IMR-90 (cell line): Measurements from ENCODE around the gene MYOC. TPM values are rescaled to one million over a fixed set of nuclear protein-coding genes. Genes with fewer than 3 reads are reported as not detected.

Experiments used
- ATAC-seq: fragments of 200-7000 bp; cut with Tn5 transposase; 2 replicates; pipeline ENCODE4 v1.9.1; 2020; ENCODE audit warnings: low read depth, mild to moderate bottlenecking, moderate library complexity
- BruUV-seq: library from RNA; stranded (reverse); fragments of 400-500 nt; replicated peaks from 2 replicates; lab custom pipeline; 2021; lab: Mats Ljungman, UMichigan
- CTCF ChIA-PET: fragments of 300-600 bp; formaldehyde crosslinking; extraction: SDS; loops from one replicate; lab custom pipeline; 2021; ENCODE audit warnings: antibody characterized with exemption; lab: Yijun Ruan, JAX
- POLR2A ChIA-PET: fragments of 300-600 bp; sonication (Branson Sonifier 250); formaldehyde crosslinking; loops from one replicate; lab custom pipeline; 2022; ENCODE audit warnings: antibody characterized with exemption; ENCODE audit not compliant: unreplicated experiment; lab: Charles Lee
- DNase-seq: peaks from one replicate; pipeline ENCODE4 v3.0.0; 2013
- H2AFZ ChIP-seq: replicated peaks from 2 replicates; pipeline ENCODE3; 2013; ENCODE audit warnings: low read length, mild to moderate bottlenecking; ENCODE audit not compliant: poor library complexity
- H2AK5ac ChIP-seq: 2 replicates; pipeline ENCODE4 v1.6.1; 2013; ENCODE audit warnings: low read depth, low read length, inconsistent platforms
- H2AK9ac ChIP-seq: replicated peaks from 2 replicates; pipeline ENCODE3; 2013; ENCODE audit warnings: mild to moderate bottlenecking, low read depth, low read length, moderate library complexity; ENCODE audit not compliant: poor library complexity
- H2BK120ac ChIP-seq: 2 replicates; pipeline ENCODE4 v1.6.1; 2013; ENCODE audit warnings: low read depth, low read length, inconsistent platforms
- H2BK15ac ChIP-seq: 3 replicates; pipeline ENCODE4 v1.6.1; 2013; ENCODE audit warnings: low read depth, low read length, inconsistent platforms
- H2BK20ac ChIP-seq: 2 replicates; pipeline ENCODE4 v1.6.1; 2013; ENCODE audit warnings: low read depth, mild to moderate bottlenecking, inconsistent platforms, low read length, moderate library complexity
- H2BK5ac ChIP-seq: 2 replicates; pipeline ENCODE4 v1.6.1; 2013; ENCODE audit warnings: mild to moderate bottlenecking, low read depth, low read length, inconsistent platforms; ENCODE audit not compliant: poor library complexity, severe bottlenecking
- H3K14ac ChIP-seq: replicated peaks from 2 replicates; pipeline ENCODE4 v1.6.1; 2013; ENCODE audit warnings: low read depth, low read length, inconsistent platforms
- H3K18ac ChIP-seq: 2 replicates; pipeline ENCODE4 v1.6.1; 2013; ENCODE audit warnings: low read depth, low read length, control low read depth
- H3K23ac ChIP-seq: 2 replicates; pipeline ENCODE4 v1.6.1; 2013; ENCODE audit warnings: low read depth, low read length, inconsistent platforms
- H3K27ac ChIP-seq: 2 replicates; pipeline ENCODE4 v1.5.1; 2013; ENCODE audit warnings: mild to moderate bottlenecking, control low read depth, low read length; ENCODE audit not compliant: insufficient read depth
- H3K27me3 ChIP-seq: 2 replicates; pipeline ENCODE4 v1.6.1; 2013; ENCODE audit warnings: low read length; ENCODE audit not compliant: control insufficient read depth, insufficient read depth
- H3K36me3 ChIP-seq: 2 replicates; pipeline ENCODE4 v1.6.1; 2013; ENCODE audit warnings: low read length, mixed read lengths; ENCODE audit not compliant: control insufficient read depth, insufficient read depth
- H3K4ac ChIP-seq: 2 replicates; pipeline ENCODE4 v1.6.1; 2013; ENCODE audit warnings: low read depth, low read length, inconsistent platforms
- H3K4me1 ChIP-seq: 2 replicates; pipeline ENCODE4 v1.6.1; 2013; ENCODE audit warnings: low read length, mixed read lengths; ENCODE audit not compliant: control insufficient read depth, insufficient read depth
- H3K4me2 ChIP-seq: 2 replicates; pipeline ENCODE4 v1.6.1; 2013; ENCODE audit warnings: low read depth, mild to moderate bottlenecking, control low read depth, low read length, moderate library complexity
- H3K4me3 ChIP-seq: 2 replicates; pipeline ENCODE4 v1.5.1; 2013; ENCODE audit warnings: low read depth, mild to moderate bottlenecking, control low read depth, low read length, moderate library complexity; ENCODE audit not compliant: insufficient read depth
- H3K56ac ChIP-seq: 2 replicates; pipeline ENCODE4 v1.6.1; 2013; ENCODE audit warnings: low read length, inconsistent platforms; ENCODE audit not compliant: insufficient read depth; ENCODE audit errors: extremely low read depth
- H3K79me1 ChIP-seq, 2 experiments: 2 replicates each; pipeline ENCODE4 v1.6.1; 2013; ENCODE audit warnings: low read length in 2 of 2, inconsistent platforms in 1 of 2, low read depth in 1 of 2
- H3K9ac ChIP-seq: 2 replicates; pipeline ENCODE4 v1.6.1; 2013; ENCODE audit warnings: low read depth, low read length, control low read depth
- H3K9me1 ChIP-seq: 2 replicates; pipeline ENCODE4 v1.6.1; 2013; ENCODE audit warnings: low read length, inconsistent platforms; ENCODE audit not compliant: insufficient read depth
- H3K9me3 ChIP-seq: 2 replicates; pipeline ENCODE4 v1.6.1; 2013; ENCODE audit warnings: low read length; ENCODE audit not compliant: control insufficient read depth, insufficient read depth
- H4K20me1 ChIP-seq: 2 replicates; pipeline ENCODE4 v1.6.1; 2013; ENCODE audit warnings: low read length, inconsistent platforms; ENCODE audit not compliant: insufficient read depth
- H4K5ac ChIP-seq: 2 replicates; pipeline ENCODE4 v1.6.1; 2013; ENCODE audit warnings: mild to moderate bottlenecking, low read depth, low read length, control low read depth
- H4K8ac ChIP-seq, 2 experiments: 2 replicates each; pipeline ENCODE4 v1.6.1; 2013; ENCODE audit warnings: low read depth in 2 of 2, low read length in 2 of 2, control low read depth in 1 of 2, inconsistent platforms in 1 of 2
- H4K91ac ChIP-seq: 2 replicates; pipeline ENCODE4 v1.6.1; 2013; ENCODE audit warnings: low read depth, low read length, inconsistent platforms; ENCODE audit not compliant: insufficient read depth
- CEBPB ChIP-seq: IDR thresholded peaks from 2 replicates; pipeline ENCODE4 v1.6.1; 2012; ENCODE audit warnings: low read depth, low read length, improper control_type of control experiment
- ELK1 ChIP-seq: fragments of 150-350 bp; IDR thresholded peaks from 2 replicates; pipeline ENCODE4 v1.6.1; 2016; ENCODE audit warnings: low read depth, mild to moderate bottlenecking, low read length, moderate library complexity, borderline replicate concordance
- FOS ChIP-seq: fragments of 150-350 bp; IDR thresholded peaks from 2 replicates; pipeline ENCODE4 v1.6.1; 2016; ENCODE audit warnings: low read depth, low read length
- MAZ ChIP-seq: IDR thresholded peaks from 2 replicates; pipeline ENCODE4 v1.6.1; 2012; ENCODE audit warnings: low read depth, mild to moderate bottlenecking, low read length, improper control_type of control experiment, moderate library complexity, borderline replicate concordance
- NFE2L2 ChIP-seq: fragments of 150-350 bp; IDR thresholded peaks from 2 replicates; pipeline ENCODE4 v1.6.1; 2016; ENCODE audit warnings: low read depth, mild to moderate bottlenecking, low read length
- POLR2A ChIP-seq: IDR thresholded peaks from 2 replicates; pipeline ENCODE4 v1.6.1; 2012; ENCODE audit warnings: mild to moderate bottlenecking, low read depth, low read length
- RAD21 ChIP-seq: IDR thresholded peaks from 2 replicates; pipeline ENCODE4 v1.6.1; 2012; ENCODE audit warnings: low read length, improper control_type of control experiment
- RCOR1 ChIP-seq: IDR thresholded peaks from 2 replicates; pipeline ENCODE4 v1.6.1; 2012; ENCODE audit warnings: mild to moderate bottlenecking, low read length, improper control_type of control experiment; ENCODE audit not compliant: insufficient replicate concordance
- SMC3 ChIP-seq: fragments of 150-350 bp; IDR thresholded peaks from 2 replicates; pipeline ENCODE4 v1.6.1; 2016; ENCODE audit warnings: low read depth, mild to moderate bottlenecking, antibody characterized with exemption, low read length, moderate library complexity
- USF2 ChIP-seq: fragments of 150-350 bp; IDR thresholded peaks from 2 replicates; pipeline ENCODE4 v1.6.1; 2017; ENCODE audit warnings: mild to moderate bottlenecking, antibody characterized with exemption, low read length, low read depth
- WGBS, 2 experiments: methylation state at CpG; one replicate each; pipeline versions ENCODE4 v1.1.5 to v1.1.7; 2013; ENCODE audit warnings: missing lambda C conversion rate in 2 of 2; ENCODE audit not compliant: insufficient read length in 1 of 2; ENCODE audit errors: extremely low coverage in 2 of 2; 5-methylcytosine and 5-hydroxymethylcytosine counted together
- dilution Hi-C: fragments of 300-500 bp; cut with HindIII; formaldehyde crosslinking; loops from one replicate; pipeline ENCODE4 v1.14.3; 2018; ENCODE audit warnings: low sequenced_read_pairs; ENCODE audit not compliant: unreplicated experiment
- in situ Hi-C: fragments of 300-500 bp; cut with MboI; formaldehyde crosslinking; loops from 3 replicates; pipeline ENCODE4 v1.14.3; 2019; ENCODE audit warnings: low sequenced_read_pairs, inconsistent platforms, mixed read lengths
- intact Hi-C: fragments of 100-400 bp; cut with micrococcal nuclease; formaldehyde crosslinking; loops from 2 replicates; pipeline ENCODE4 v1.10.0; 2022
- polyA plus RNA-seq, 3 experiments: library from polyadenylated mRNA; depleted of rRNA; stranded (reverse); fragments of >200 nt; gene quantifications; 2 replicates each; pipeline ENCODE4 v1.2.3, GENCODE V29; 2012; ENCODE audit warnings: low replicate concordance in 1 of 3
- total RNA-seq: library from RNA; depleted of rRNA; stranded (reverse); fragments of >200 nt; gene quantifications from 2 replicates; pipeline ENCODE4 v1.2.3, GENCODE V29; 2012

MYOC gene
- total and polyA plus RNA-seq, 2 of the 4 experiments (the other 2 are of a cell fraction) = not detected

- no peak overlapping the region for H3K9ac ChIP-seq
- H3K27me3 ChIP-seq = peaks cover 3% of the 10 kb centered on the region; the same call in 1 of the 2 replicates
- H4K8ac ChIP-seq = no peak overlapping the region
- WGBS, 2 experiments = no CpG with 5 or more reads among the region's 1 CpG
- no TSS peak for BruUV-seq
- no peak overlapping the region for H4K91ac ChIP-seq
- ChIA-PET CTCF (no interaction called here), POLR2A (no interaction called here)
- H3K9me3 ChIP-seq = no peaks in the 10 kb centered on the region
- H3K27ac ChIP-seq = no peak overlapping the region
- in situ Hi-C loops = no loop called here
- intact Hi-C loops = no loop called here
- H2BK120ac ChIP-seq = no peak overlapping the region
- H4K5ac ChIP-seq = no peak overlapping the region
- no peaks in the 10 kb centered on the region for H3K4me1 ChIP-seq
- H2BK5ac ChIP-seq = no peak overlapping the region
- H4K20me1 ChIP-seq = no peaks in the 10 kb centered on the region
- H3K56ac ChIP-seq = no peak overlapping the region
- no peaks in the 10 kb centered on the region for H3K79me1 ChIP-seq
- dilution Hi-C loops = no loop called here
- no peaks in the 10 kb centered on the region for H3K9me1 ChIP-seq
- no peak for TF ChIP-seq POLR2A
- no peak for TF ChIP-seq NFE2L2
- TF ChIP-seq ELK1 = no peak
- no peak for TF ChIP-seq MAZ
- no peak for TF ChIP-seq RCOR1
- no peak for TF ChIP-seq RAD21
- TF ChIP-seq CEBPB = no peak
- TF ChIP-seq USF2 = no peak
- no peak for TF ChIP-seq FOS
- no peak for TF ChIP-seq SMC3
- ATAC-seq (no peak), DNase-seq (no peak)
- no peak overlapping the region for H2AFZ ChIP-seq
- H3K18ac ChIP-seq = no peak overlapping the region
- no peak overlapping the region for H3K4ac ChIP-seq
- no peak overlapping the region; the same call in 1 of the 2 replicates for H3K14ac ChIP-seq
- H2AK5ac ChIP-seq = no peak overlapping the region
- H3K4me2 ChIP-seq = no peak overlapping the region
- no peak overlapping the region for H3K23ac ChIP-seq
- H2AK9ac ChIP-seq = no peak overlapping the region
- no peaks in the 10 kb centered on the region for H3K36me3 ChIP-seq
- H3K4me3 ChIP-seq = no peak overlapping the region
- H2BK15ac ChIP-seq = no peak overlapping the region
- H2BK20ac ChIP-seq = no peak overlapping the region
Measured at GRCh38 chr1:171625225-171625624, 27.3 kb downstream of the MYOC start.
